ENCODE measurements around the gene ANKRD65.
A peak's percentile ranks its signal among the peaks of the same experiment; 100 is the strongest.
"Not testable (repeated sequence)": the region's sequence is repeated elsewhere in the genome, so short reads cannot be mapped to it uniquely, and the experiment has no call there.

ANKRD65 gene

GRCh38 chr1:1432951-1433803, 12.1 kb upstream of the ANKRD65 start:
- H3K27ac ChIP-seq: peak overlapping the region; percentile 100
- TF ChIP-seq ZFX (IDR thresholded peaks at IDR 0.05): peak; percentile 77; the same call in 1 of the 2 replicates
- no peak for TF ChIP-seq CTCF (conservative IDR thresholded peaks at IDR 0.05)

- TF ChIP-seq ZFX (IDR thresholded peaks at IDR 0.05): no peak
- TF ChIP-seq CTCF (conservative IDR thresholded peaks at IDR 0.05): no peak
Measured at GRCh38 chr1:1432274-1432950, 11.3 kb upstream of the ANKRD65 start.

GRCh38 chr1:1431845-1432273, 10.8 kb upstream of the ANKRD65 start:
- no peak for TF ChIP-seq CTCF (conservative IDR thresholded peaks at IDR 0.05)
- no peak for TF ChIP-seq ZFX (IDR thresholded peaks at IDR 0.05)
- peak overlapping the region; percentile 100 for H3K27ac ChIP-seq

More at GRCh38 chr1:1432274-1432950, 11.3 kb upstream of the ANKRD65 start:
- peak overlapping the region; percentile 100 for H3K27ac ChIP-seq

GRCh38 chr1:1430992-1431844, 10.1 kb upstream of the ANKRD65 start:
- TF ChIP-seq ZFX (IDR thresholded peaks at IDR 0.05): no peak
- TF ChIP-seq CTCF (conservative IDR thresholded peaks at IDR 0.05): no peak
- H3K27ac ChIP-seq: peak overlapping the region; percentile 100

- TF ChIP-seq CTCF (conservative IDR thresholded peaks at IDR 0.05): no peak
- TF ChIP-seq ZFX (IDR thresholded peaks at IDR 0.05): no peak
- peak overlapping the region; percentile 2; the same call in 1 of the 2 replicates for H3K27ac ChIP-seq
Measured at GRCh38 chr1:1430114-1430982, 9.3 kb upstream of the ANKRD65 start.

GRCh38 chr1:1429671-1430073, 8.6 kb upstream of the ANKRD65 start:
- TF ChIP-seq ZFX (IDR thresholded peaks at IDR 0.05): no peak
- TF ChIP-seq CTCF (conservative IDR thresholded peaks at IDR 0.05): no peak
- no peak overlapping the region for H3K27ac ChIP-seq

- H3K27ac ChIP-seq: not testable (repeated sequence)
Measured at GRCh38 chr1:1428967-1429366, 7.9 kb upstream of the ANKRD65 start.
